Activated gamma-delta T cell treated with Interleukin-2 at 50 U/mL for 16 hours (primary cell): ENCODE measurements around the gene MLEC.

Experiments
- DNase-seq: peaks from one replicate; pipeline ENCODE4 v3.0.0-alpha.2; 2020

MLEC gene

GRCh38 chr12:120696626-120697025 lies 9.7 kb downstream of the MLEC start:
- DNase-seq = no peak

GRCh38 chr12:120697344-120697743 lies 10.4 kb downstream of the MLEC start:
- DNase-seq = no peak

GRCh38 chr12:120698665-120699064 lies 11.7 kb downstream of the MLEC start:
- no peak for DNase-seq

GRCh38 chr12:120699553-120699952 lies 12.6 kb downstream of the MLEC start:
- no peak for DNase-seq

- no peak for DNase-seq
Measured at GRCh38 chr12:120700886-120701285, 13.9 kb downstream of the MLEC start.

GRCh38 chr12:120702637-120703036 lies 15.7 kb downstream of the MLEC start:
- no peak for DNase-seq

- no peak for DNase-seq
Measured at GRCh38 chr12:120703311-120703942, 16.5 kb downstream of the MLEC start.

- DNase-seq = no peak
Measured at GRCh38 chr12:120705618-120706017, 18.7 kb downstream of the MLEC start.

- no peak for DNase-seq
Measured at GRCh38 chr12:120706029-120706428, 19.1 kb downstream of the MLEC start.

- DNase-seq = no peak
Measured at GRCh38 chr12:120708651-120709050, 21.7 kb downstream of the MLEC start.

GRCh38 chr12:120710031-120710804 lies 23.3 kb downstream of the MLEC start, which contains the start of gene UNC119B:
TSS of gene UNC119B (plus strand) at chr12:120710458. CDS start at chr12:120710475, 17 bp downstream.
- DNase-seq = peak; percentile 70

- DNase-seq = peak; percentile 17
Measured at GRCh38 chr12:120710805-120711296, 23.9 kb downstream of the MLEC start.

GRCh38 chr12:120711411-120711810 lies 24.5 kb downstream of the MLEC start:
- DNase-seq = no peak

- no peak for DNase-seq
Measured at GRCh38 chr12:120712610-120713009, 25.7 kb downstream of the MLEC start.

- peak; percentile 77 for DNase-seq
Measured at GRCh38 chr12:120713861-120714482, 27.0 kb downstream of the MLEC start.

GRCh38 chr12:120718055-120718454 lies 31.1 kb downstream of the MLEC start:
- no peak for DNase-seq

GRCh38 chr12:120719072-120719471 lies 32.1 kb downstream of the MLEC start:
- no peak for DNase-seq

GRCh38 chr12:120719496-120720233 lies 32.7 kb downstream of the MLEC start:
- DNase-seq = no peak

GRCh38 chr12:120720234-120720986 lies 33.5 kb downstream of the MLEC start:
- no peak for DNase-seq

GRCh38 chr12:120720987-120721801 lies 34.2 kb downstream of the MLEC start:
- no peak for DNase-seq

- no peak for DNase-seq
Measured at GRCh38 chr12:120721866-120722265, 34.9 kb downstream of the MLEC start.
